ENCODE measurements around the gene RNF114. TPM values are rescaled to one million over a fixed set of nuclear protein-coding genes. Genes with fewer than 3 reads are reported as not detected.
A peak's percentile ranks its signal among the peaks of the same experiment; 100 is the strongest.

The RNF114 gene
- total RNA-seq, 2 donors from 2014 or later: 99.2 to 113 TPM

DNA sequence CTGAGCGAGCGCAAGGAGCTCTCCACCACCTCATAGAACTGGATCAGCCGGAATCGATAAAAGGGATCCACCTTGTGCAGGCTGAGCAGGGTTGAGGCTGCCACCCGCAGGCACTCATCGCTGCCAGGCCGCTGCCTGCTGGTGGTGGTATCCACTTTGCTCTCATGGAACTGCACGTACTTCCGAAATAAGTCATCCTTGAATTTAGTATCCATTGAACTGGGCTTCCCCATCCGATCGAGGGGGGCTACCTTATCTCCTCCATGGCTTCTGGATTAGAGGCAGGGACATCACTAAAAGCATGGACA is 28.0 kb upstream of the RNF114 start:
- Mint-ChIP-seq H3K4me1 (ENCODE audit: low read depth) (peaks cover 13% of the 10 kb centered on the region), H3K4me3 (no peak overlapping the region), H3K27ac (no peak overlapping the region), H3K36me3 (ENCODE audit: insufficient read depth in 2 of 2) (peaks cover 6 to 8% of the 10 kb centered on the region in 2 donors), H3K27me3 (ENCODE audit: low read depth) (no peaks in the 10 kb centered on the region), H3K9me3 (no peaks in the 10 kb centered on the region)
- ATAC-seq (replicated peaks in 1 of 2): no peak
- DNase-seq: no peak

DNA sequence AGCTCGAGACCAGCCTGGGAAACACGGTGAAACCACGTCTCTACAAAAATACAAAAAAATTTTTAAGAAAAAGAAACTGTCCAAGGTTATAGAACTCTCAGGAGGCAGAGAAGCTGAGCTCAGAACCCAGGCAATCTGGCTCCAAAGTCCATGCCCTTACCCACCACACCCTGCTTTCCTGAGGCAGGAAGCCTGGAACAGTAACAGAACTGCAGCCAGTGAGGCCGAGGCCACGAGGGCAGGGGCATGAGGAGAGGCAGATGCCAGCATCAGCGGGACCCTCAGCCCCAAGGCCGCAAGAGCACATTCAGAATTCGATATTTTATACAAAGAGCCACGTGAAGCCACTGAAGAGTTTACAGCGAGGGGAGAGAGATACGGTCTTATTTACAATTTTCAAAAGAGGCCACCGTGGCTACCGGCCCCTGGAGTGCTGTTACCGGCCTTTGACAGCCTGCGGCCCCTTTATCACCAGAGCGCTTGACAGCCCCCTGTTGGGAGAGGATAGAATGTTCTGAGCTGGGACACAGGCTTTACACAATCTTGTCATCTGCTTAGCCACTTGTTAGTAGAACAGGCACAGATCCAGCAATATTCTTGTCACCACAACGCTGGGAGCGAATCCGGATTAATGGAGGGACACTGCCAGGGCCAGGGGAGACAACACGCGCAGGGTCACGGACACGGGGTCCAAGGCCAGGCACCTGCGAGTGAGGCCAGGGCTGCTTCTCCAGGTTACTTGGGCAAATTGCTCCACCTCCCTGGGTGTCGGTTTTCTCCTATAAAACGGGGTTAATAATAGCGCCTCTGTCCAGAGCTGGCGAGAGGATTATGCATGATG is 26.5 kb upstream of the RNF114 start:
- Mint-ChIP-seq H3K4me3 (no peak overlapping the region), H3K36me3 (ENCODE audit: insufficient read depth in 2 of 2) (peaks cover 3 to 5% of the 10 kb centered on the region in 2 donors), H3K27ac (peak overlapping the region; percentile 17), H3K27me3 (ENCODE audit: low read depth) (no peaks in the 10 kb centered on the region), H3K4me1 (ENCODE audit: low read depth) (peaks cover 28% of the 10 kb centered on the region), H3K9me3 (no peaks in the 10 kb centered on the region)
- DNase-seq: no peak
- ATAC-seq (replicated peaks in 1 of 2): no peak

DNA sequence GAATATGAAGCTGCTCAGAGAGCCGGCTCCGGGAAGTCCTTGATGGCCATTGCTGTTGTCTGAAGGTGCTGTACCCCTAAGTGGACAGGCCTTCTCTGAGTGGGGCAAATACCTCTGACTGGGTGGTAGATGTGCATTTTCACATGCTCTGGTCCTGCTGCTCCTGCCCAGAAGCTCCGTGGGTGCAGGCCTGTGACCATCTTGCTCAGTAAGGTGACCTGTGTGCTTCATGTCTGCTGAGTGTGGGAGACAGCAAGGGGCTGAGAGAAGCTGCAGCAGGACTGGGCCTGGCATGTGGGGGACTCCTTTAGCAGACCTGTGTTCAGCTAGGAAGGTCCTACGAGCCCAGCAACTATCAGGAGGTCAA is 25.9 kb upstream of the RNF114 start:
- no peak for ATAC-seq (replicated peaks in 1 of 2)
- Mint-ChIP-seq H3K4me3 (no peak overlapping the region), H3K27me3 (ENCODE audit: low read depth) (no peaks in the 10 kb centered on the region), H3K9me3 (no peaks in the 10 kb centered on the region), H3K36me3 (ENCODE audit: insufficient read depth in 2 of 2) (peaks cover 3 to 5% of the 10 kb centered on the region in 2 donors), H3K4me1 (ENCODE audit: low read depth) (peaks cover 30% of the 10 kb centered on the region), H3K27ac (no peak overlapping the region)
- DNase-seq: no peak

DNA sequence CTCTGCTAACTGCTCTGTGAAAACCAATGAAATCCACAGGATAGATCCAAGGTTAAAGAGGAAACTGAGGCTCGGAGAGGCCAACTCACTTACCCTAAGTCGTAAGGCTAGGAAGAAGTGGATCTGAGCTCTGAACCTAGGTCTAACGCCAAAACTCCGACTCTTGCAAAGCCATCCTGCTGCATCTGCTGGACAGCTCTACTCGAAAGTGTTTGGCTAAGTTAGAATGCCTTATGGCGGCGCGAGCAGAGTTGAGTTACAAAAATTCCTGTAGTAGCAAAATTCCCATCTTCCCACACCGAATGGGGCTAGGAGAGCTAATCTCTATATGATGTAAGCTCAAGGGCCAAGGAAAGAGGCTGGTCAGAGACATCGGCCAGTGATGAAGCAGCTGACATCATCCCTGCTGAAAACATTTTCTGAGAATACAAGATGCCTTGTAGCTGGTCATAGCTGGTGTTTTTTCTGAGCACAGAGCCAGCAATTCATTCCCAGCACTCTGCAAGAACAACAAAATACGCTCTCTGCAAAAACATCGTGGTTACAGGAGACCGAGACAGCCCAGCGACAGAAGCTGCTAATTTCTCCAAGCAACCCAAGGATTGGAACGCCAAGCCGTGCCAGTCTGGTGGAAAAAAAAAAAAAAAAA is 22.7 kb upstream of the RNF114 start:
- H3K9me3 Mint-ChIP-seq: no peaks in the 10 kb centered on the region
- peaks cover 51% of the 10 kb centered on the region for H3K4me1 Mint-ChIP-seq (ENCODE audit: low read depth)

DNA sequence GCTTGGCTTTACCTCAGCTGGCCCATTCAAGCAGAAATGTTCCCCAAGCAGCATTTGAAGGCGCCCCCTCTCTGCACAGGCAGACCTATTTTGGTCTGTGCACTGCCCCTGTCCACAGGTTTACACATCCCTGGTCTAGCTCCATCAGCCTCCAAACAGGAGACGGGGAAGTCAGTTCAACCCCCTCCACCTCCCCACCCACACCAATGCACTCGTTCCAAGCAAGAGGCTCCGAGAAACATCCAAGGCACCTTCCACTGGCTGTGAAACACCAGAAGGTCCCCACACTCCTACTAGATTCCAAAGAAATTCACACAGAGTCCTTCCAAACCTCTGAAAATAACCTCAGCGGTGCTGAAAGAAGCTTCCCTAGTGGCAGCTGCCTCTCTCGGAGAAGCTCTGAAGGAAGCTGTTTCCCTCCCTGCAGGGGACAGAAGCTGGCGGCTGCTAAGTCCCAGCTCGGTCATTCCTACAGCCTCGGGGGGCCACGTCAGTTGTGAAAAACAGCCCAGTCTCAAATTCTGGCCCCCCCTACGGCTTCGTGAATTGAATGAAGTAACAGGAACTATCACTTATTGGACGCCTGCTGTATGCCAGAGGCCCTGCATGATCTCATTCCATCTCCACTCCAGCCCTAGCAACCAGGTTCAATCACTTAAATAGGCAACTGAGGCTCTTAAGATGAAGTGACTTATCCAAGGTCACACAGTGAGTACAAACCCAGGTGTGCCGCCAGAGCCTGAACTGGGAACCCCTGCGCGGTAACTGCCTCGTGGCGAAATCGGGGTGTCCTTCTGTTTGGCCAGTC is 21.7 kb upstream of the RNF114 start:
- no peak for ATAC-seq (replicated peaks in 1 of 2)
- Mint-ChIP-seq H3K27ac (peak overlapping the region; percentile 67), H3K27me3 (ENCODE audit: low read depth) (no peaks in the 10 kb centered on the region), H3K4me3 (peak overlapping the region; percentile 97 to 99), H3K36me3 (ENCODE audit: insufficient read depth in 2 of 2) (no peaks in the 10 kb centered on the region), H3K9me3 (no peaks in the 10 kb centered on the region), H3K4me1 (ENCODE audit: low read depth) (peaks cover 49% of the 10 kb centered on the region)
- no peak for DNase-seq

More for the DNA sequence above, 22.7 kb upstream of the RNF114 start:
- ATAC-seq (replicated peaks in 1 of 2) (no peak), DNase-seq (no peak)
- Mint-ChIP-seq H3K27ac (peak overlapping the region; percentile 38), H3K27me3 (ENCODE audit: low read depth) (no peaks in the 10 kb centered on the region), H3K4me3 (peak overlapping the region; percentile 97 to 99), H3K36me3 (ENCODE audit: insufficient read depth in 2 of 2) (peaks cover 0 to under 1% of the 10 kb centered on the region in 2 donors)

DNA sequence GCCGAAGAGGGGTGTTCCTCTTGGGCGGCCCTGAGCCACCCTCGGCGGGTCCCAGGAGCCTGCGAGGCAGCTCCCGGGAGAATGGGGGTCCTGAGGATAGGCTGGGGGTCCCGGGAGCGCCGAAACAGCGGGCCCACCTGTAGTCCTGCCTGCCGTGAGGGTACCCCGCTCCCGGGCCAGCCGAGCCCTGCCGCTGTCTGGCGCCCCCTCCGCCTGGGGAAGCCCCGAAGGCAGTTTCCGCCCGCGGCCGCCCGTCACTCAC is 21.1 kb upstream of the RNF114 start:
- Mint-ChIP-seq H3K4me1 (ENCODE audit: low read depth) (peaks cover 47% of the 10 kb centered on the region), H3K27me3 (ENCODE audit: low read depth) (no peaks in the 10 kb centered on the region), H3K9me3 (no peaks in the 10 kb centered on the region), H3K36me3 (ENCODE audit: insufficient read depth in 2 of 2) (no peaks in the 10 kb centered on the region), H3K27ac (peak overlapping the region; percentile 100), H3K4me3 (peak overlapping the region; percentile 97 to 99)
- ATAC-seq (replicated peaks in 1 of 2) (no peak), DNase-seq (no peak)

DNA sequence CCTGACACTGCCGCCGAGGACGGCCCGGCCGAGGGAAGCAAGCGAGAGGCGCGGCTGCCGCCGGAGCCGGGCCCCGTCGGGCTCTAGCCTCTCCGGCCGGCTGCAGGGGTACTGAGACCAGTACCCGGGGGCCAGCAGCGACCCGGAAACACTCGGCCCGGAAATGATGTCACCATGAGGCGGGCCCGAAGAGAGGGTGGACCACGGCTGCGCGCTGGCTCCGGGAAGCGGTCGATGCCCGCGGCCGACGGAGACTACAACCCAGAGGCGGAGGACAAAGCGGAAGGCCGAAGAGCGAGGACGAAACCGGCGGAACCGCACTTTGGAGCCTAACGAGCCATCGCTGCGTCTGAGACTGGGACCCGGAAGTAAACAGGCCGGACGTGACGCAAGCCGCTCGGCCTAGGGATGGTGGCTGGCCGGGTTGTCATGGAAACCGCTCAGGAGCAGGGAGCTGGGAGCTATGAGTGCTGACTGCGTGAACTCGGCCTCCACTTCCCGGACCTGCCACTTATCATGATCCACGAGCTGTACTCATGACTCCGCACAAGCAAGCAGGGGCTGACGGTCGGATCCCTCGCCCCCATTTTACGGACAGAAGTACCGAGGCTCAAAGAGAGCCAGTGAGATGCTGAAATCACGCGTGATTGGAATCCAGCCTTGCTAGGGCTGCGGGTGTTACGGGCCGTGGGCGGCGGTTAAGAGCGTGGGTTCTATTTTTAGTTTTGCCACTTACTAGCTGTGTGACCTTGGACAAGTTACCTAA is 20.6 kb upstream of the RNF114 start, which contains the start of gene SPATA2:
TSS of gene SPATA2 (minus strand) at position 150 of the 766 bp plus-strand sequence. CDS start 7,039 bp downstream, outside the sequence.
- Mint-ChIP-seq H3K4me3 (peak within 1 kb of the TSS; percentile 97 to 99), H3K27ac (peak within 1 kb of the TSS; percentile 100), H3K27me3 (ENCODE audit: low read depth) (no peaks in the 10 kb centered on the region), H3K36me3 (ENCODE audit: insufficient read depth in 2 of 2) (no peaks in the 10 kb centered on the region), H3K4me1 (ENCODE audit: low read depth) (peaks cover 47% of the 10 kb centered on the region), H3K9me3 (no peaks in the 10 kb centered on the region)
- peak; percentile 93 to 95 for DNase-seq
- ATAC-seq (replicated peaks in 1 of 2): peak; percentile 87 to 88

DNA sequence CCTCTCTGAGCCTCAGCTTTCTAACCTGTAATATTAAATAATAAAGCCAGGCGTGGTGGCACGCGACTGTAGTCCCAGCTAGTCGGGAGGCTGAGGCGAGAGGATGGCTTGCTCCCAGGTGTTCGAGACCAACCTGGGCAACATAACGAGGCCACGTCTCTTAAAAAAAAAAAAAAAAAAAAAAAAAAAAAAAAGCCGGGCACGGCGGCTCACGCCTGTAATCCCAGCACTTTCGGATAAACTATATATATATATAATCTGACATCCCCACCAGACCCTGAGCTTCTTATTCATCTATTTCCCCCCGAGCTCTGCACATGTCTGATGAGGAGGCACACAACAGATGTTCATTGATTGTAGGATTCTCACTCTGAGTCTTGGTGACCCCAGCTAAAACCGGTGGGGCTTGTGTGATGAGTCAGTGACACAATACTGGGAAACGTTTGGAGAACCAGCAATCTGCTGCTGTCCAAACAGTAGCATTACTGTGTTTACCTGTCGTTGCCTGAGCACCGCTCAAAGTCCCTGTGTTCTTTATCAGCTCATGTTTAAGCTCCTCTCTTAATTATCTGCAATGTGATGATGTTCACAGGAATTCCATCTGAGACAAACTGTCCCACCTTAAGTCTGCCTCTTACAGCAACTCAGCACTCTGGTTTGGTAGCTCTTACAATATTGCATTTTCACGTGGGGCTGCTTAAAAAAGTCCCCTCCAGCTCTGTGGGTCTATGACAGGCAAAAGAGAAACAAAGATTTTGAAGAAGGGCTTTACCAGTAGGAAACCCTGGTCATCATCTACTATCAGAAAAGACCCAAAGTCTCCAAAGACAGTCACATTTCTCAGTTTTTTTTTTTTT is 19.8 kb upstream of the RNF114 start:
- ATAC-seq (replicated peaks in 1 of 2) (peak; percentile 50 to 61), DNase-seq (peak; percentile 49 to 59)
- Mint-ChIP-seq H3K4me3 (peak overlapping the region; percentile 97 to 99), H3K27me3 (ENCODE audit: low read depth) (no peaks in the 10 kb centered on the region), H3K9me3 (no peaks in the 10 kb centered on the region), H3K27ac (peak overlapping the region; percentile 100), H3K36me3 (ENCODE audit: insufficient read depth in 2 of 2) (no peaks in the 10 kb centered on the region), H3K4me1 (ENCODE audit: low read depth) (peaks cover 47% of the 10 kb centered on the region)

DNA sequence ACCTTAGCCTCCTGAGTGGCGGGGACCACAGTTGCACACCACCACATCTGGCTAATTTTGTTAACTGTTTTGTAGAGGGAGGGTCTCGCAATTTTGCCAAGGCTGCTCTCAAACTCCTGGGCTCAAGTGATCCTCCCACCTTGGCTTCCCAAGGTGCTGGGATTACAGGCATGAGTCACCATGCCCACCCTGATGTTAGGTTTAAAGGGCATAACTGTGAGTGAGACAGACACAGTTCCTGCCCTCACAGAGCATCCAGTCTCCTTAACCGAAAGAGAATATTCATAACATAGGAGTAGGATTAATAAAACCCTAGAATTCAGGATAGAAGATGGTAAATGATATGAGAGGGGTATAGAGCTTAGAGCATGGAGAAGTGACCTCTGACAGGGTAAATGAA is 17.8 kb upstream of the RNF114 start:
- ATAC-seq (replicated peaks in 1 of 2) (no peak), DNase-seq (no peak)
- no peaks in the 10 kb centered on the region for H3K36me3 Mint-ChIP-seq (ENCODE audit: insufficient read depth in 2 of 2)
- no peak overlapping the region for H3K27ac Mint-ChIP-seq
- H3K9me3 Mint-ChIP-seq: no peaks in the 10 kb centered on the region
- no peaks in the 10 kb centered on the region for H3K27me3 Mint-ChIP-seq (ENCODE audit: low read depth)
- H3K4me3 Mint-ChIP-seq: no peak overlapping the region
- peaks cover 35% of the 10 kb centered on the region for H3K4me1 Mint-ChIP-seq (ENCODE audit: low read depth)

DNA sequence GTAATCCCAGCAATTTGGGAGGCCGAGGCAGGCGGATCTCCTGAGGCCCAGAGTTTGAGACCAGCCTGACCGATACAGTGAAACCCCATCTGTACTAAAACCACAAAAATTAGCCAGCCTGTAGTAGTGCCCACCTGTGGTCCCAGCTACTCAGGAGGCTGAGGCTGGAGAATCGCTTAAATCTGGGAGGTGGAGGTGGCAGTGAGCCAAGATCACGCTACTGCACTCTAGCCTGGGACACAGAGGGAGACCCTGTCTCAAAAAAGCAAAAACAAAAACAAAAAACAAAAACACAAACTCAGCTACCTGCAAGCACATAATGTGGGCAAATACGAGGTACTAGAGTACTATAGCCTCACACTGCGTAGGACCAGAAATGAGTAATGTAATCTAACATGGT is 17.2 kb upstream of the RNF114 start:
- H3K4me3 Mint-ChIP-seq: no peak overlapping the region
- no peaks in the 10 kb centered on the region for H3K27me3 Mint-ChIP-seq (ENCODE audit: low read depth)
- H3K36me3 Mint-ChIP-seq (ENCODE audit: insufficient read depth in 2 of 2): no peaks in the 10 kb centered on the region
- ATAC-seq (replicated peaks in 1 of 2): no peak
- DNase-seq: no peak
- H3K4me1 Mint-ChIP-seq (ENCODE audit: low read depth): peaks cover 30% of the 10 kb centered on the region
- H3K9me3 Mint-ChIP-seq: no peaks in the 10 kb centered on the region
- no peak overlapping the region for H3K27ac Mint-ChIP-seq

DNA sequence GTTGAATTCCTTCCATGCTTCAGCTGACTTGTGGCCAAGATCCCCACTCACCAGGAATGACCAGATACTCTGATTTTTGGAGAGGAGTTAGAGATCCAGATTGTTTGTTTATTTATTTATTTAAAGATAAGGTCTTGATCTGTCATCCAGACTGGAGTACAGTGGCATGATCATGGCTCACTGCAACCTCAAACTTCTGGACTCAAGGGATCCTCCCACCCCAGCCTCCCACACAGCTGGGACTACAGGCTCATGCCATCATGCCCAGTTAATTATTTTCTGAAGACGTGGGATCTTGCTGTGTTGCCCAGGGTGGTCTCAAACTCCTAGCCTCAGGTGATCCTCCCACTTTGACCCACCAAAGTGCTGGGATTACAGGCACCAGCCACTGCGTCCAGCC is 16.7 kb upstream of the RNF114 start:
- Mint-ChIP-seq H3K9me3 (no peaks in the 10 kb centered on the region), H3K27me3 (ENCODE audit: low read depth) (no peaks in the 10 kb centered on the region), H3K36me3 (ENCODE audit: insufficient read depth in 2 of 2) (no peaks in the 10 kb centered on the region), H3K4me3 (no peak overlapping the region), H3K4me1 (ENCODE audit: low read depth) (peaks cover 25% of the 10 kb centered on the region), H3K27ac (no peak overlapping the region)
- DNase-seq (no peak), ATAC-seq (replicated peaks in 1 of 2) (no peak)

DNA sequence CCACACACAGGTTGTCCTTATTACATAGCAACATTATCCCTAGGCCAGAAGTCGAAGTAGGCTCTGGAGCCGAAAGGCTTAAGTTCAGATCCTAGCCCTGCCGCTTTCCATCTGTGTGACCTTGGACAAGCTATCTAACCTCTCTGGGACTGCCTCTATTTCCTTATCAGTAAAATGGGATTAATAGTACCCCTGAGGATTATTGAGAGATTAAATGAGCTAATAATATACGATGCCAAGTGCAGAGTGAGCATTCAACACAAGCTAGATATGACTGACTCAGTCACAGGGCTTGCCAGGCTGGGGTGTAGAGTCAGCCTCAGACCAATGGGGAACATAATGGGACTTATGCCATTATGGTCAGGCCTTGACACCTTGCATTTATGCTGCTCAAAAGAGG is 11.9 kb upstream of the RNF114 start:
- Mint-ChIP-seq H3K36me3 (ENCODE audit: insufficient read depth in 2 of 2) (no peaks in the 10 kb centered on the region), H3K27ac (no peak overlapping the region), H3K4me1 (ENCODE audit: low read depth) (peaks cover 9% of the 10 kb centered on the region), H3K4me3 (no peak overlapping the region), H3K27me3 (ENCODE audit: low read depth) (no peaks in the 10 kb centered on the region), H3K9me3 (no peaks in the 10 kb centered on the region)
- ATAC-seq (replicated peaks in 1 of 2) (no peak), DNase-seq (no peak)

All from activated T-cell treated with anti-CD3 and anti-CD28 coated beads, Interleukin-2, amount 50 U/mL, for 72 hours (primary cell).